Stomach smooth muscle (tissue), 2 donors: ENCODE data around the gene FAM47E.

ENCODE experiments used
- H3K27ac ChIP-seq: one replicate; pipeline ENCODE4 v1.7.0; 2013; ENCODE audit warnings: mild to moderate bottlenecking, low read length, inconsistent platforms
- H3K27me3 ChIP-seq, 2 donors: one replicate each; pipeline ENCODE4 v1.7.0; 2013; ENCODE audit warnings: low read length in 2 of 2; ENCODE audit not compliant: insufficient read depth in 2 of 2, control insufficient read depth in 1 of 2
- H3K36me3 ChIP-seq, 2 donors: one replicate each; pipeline ENCODE4 v1.7.0; 2013; ENCODE audit warnings: low read length in 2 of 2; ENCODE audit not compliant: control insufficient read depth in 2 of 2, insufficient read depth in 2 of 2
- H3K4me1 ChIP-seq: one replicate; pipeline ENCODE4 v1.7.0; 2013; ENCODE audit warnings: low read length; ENCODE audit not compliant: control insufficient read depth, insufficient read depth
- H3K4me3 ChIP-seq, 2 donors: one replicate each; pipeline ENCODE4 v1.7.0; 2013; ENCODE audit warnings: low read length in 2 of 2
- H3K9ac ChIP-seq, 2 donors: one replicate each; pipeline ENCODE4 v1.7.0; 2013; ENCODE audit warnings: low read length in 2 of 2, mild to moderate bottlenecking in 1 of 2
- H3K9me3 ChIP-seq, 2 donors: one replicate each; pipeline ENCODE4 v1.7.0; 2013; ENCODE audit warnings: low read length in 2 of 2; ENCODE audit not compliant: control insufficient read depth in 2 of 2
- donor health status: healthy.
- donor health status: Pancreatic carcinoma.

The FAM47E gene

GRCh38 chr4:76251441-76252270, at the start of gene FAM47E:
Gene FAM47E, plus strand, starts transcription at chr4:76251721. Its CDS starts 26 bp downstream, at chr4:76251747.
- Histone ChIP-seq H3K4me1 (peaks cover 13% of the 10 kb centered on the region), H3K4me3 (peak within 1 kb of the TSS; percentile 59 to 85), H3K27me3 (no peaks in the 10 kb centered on the region), H3K9ac (peak within 1 kb of the TSS; percentile 61 to 63), H3K36me3 (no peaks in the 10 kb centered on the region), H3K27ac (no peak within 1 kb of the TSS), H3K9me3 (no peaks in the 10 kb centered on the region)

GRCh38 chr4:76203541-76203940, 48.0 kb upstream of the FAM47E start:
- Histone ChIP-seq H3K36me3 (no peaks in the 10 kb centered on the region), H3K4me1 (peaks cover 49% of the 10 kb centered on the region), H3K9me3 (no peaks in the 10 kb centered on the region), H3K4me3 (no peak overlapping the region), H3K27ac (no peak overlapping the region), H3K9ac (no peak overlapping the region), H3K27me3 (no peaks in the 10 kb centered on the region)

- H3K9ac ChIP-seq = no peak overlapping the region
- peaks cover 53% of the 10 kb centered on the region for H3K4me1 ChIP-seq
- H3K4me3 ChIP-seq = no peak overlapping the region
- H3K27me3 ChIP-seq = no peaks in the 10 kb centered on the region
- H3K9me3 ChIP-seq = no peaks in the 10 kb centered on the region
- H3K27ac ChIP-seq = no peak overlapping the region
- peaks cover 0 to 2% of the 10 kb centered on the region in 2 donors for H3K36me3 ChIP-seq
These were observed 46.6 kb upstream of the FAM47E start for GRCh38 chr4:76204936-76205335.

GRCh38 chr4:76205476-76205875, 46.0 kb upstream of the FAM47E start:
- no peak overlapping the region for H3K27ac ChIP-seq
- no peaks in the 10 kb centered on the region for H3K9me3 ChIP-seq
- no peaks in the 10 kb centered on the region for H3K27me3 ChIP-seq
- no peak overlapping the region for H3K4me3 ChIP-seq
- no peak overlapping the region for H3K9ac ChIP-seq
- H3K4me1 ChIP-seq = peaks cover 55% of the 10 kb centered on the region
- peaks cover 0 to 2% of the 10 kb centered on the region in 2 donors for H3K36me3 ChIP-seq

- Histone ChIP-seq H3K36me3 (peaks cover 0 to 2% of the 10 kb centered on the region in 2 donors), H3K27me3 (no peaks in the 10 kb centered on the region), H3K9ac (no peak overlapping the region), H3K4me1 (peaks cover 52% of the 10 kb centered on the region), H3K27ac (no peak overlapping the region), H3K4me3 (no peak overlapping the region), H3K9me3 (no peaks in the 10 kb centered on the region)
These were observed 45.1 kb upstream of the FAM47E start for GRCh38 chr4:76206222-76206942.

GRCh38 chr4:76207549-76207948, 44.0 kb upstream of the FAM47E start:
- no peaks in the 10 kb centered on the region for H3K9me3 ChIP-seq
- H3K27me3 ChIP-seq = no peaks in the 10 kb centered on the region
- no peak overlapping the region for H3K9ac ChIP-seq
- H3K27ac ChIP-seq = no peak overlapping the region
- H3K4me1 ChIP-seq = peaks cover 60% of the 10 kb centered on the region
- H3K36me3 ChIP-seq = peaks cover 0 to 2% of the 10 kb centered on the region in 2 donors
- peak overlapping the region; percentile 52 to 54 for H3K4me3 ChIP-seq

GRCh38 chr4:76208005-76208765, 43.3 kb upstream of the FAM47E start:
- Histone ChIP-seq H3K27me3 (no peaks in the 10 kb centered on the region), H3K4me3 (peak overlapping the region; percentile 52 to 54), H3K36me3 (peaks cover 0 to 2% of the 10 kb centered on the region in 2 donors), H3K9me3 (no peaks in the 10 kb centered on the region), H3K27ac (peak overlapping the region; percentile 66), H3K4me1 (peaks cover 57% of the 10 kb centered on the region), H3K9ac (peak overlapping the region; percentile 56 to 69)

- Histone ChIP-seq H3K9ac (peak overlapping the region in 1 of 2 donors; percentile 7), H3K27ac (peak overlapping the region; percentile 46), H3K27me3 (no peaks in the 10 kb centered on the region), H3K4me3 (peak overlapping the region in 1 of 2 donors; percentile 29), H3K4me1 (peaks cover 58% of the 10 kb centered on the region), H3K36me3 (peaks cover 0 to 2% of the 10 kb centered on the region in 2 donors), H3K9me3 (no peaks in the 10 kb centered on the region)
These were observed 41.6 kb upstream of the FAM47E start for GRCh38 chr4:76209881-76210280.

- peak overlapping the region; percentile 24 to 29 for H3K4me3 ChIP-seq
- H3K27me3 ChIP-seq = no peaks in the 10 kb centered on the region
- peak overlapping the region in 1 of 2 donors; percentile 92 for H3K9ac ChIP-seq
- no peaks in the 10 kb centered on the region for H3K9me3 ChIP-seq
- H3K27ac ChIP-seq = no peak overlapping the region
- peaks cover 59% of the 10 kb centered on the region for H3K4me1 ChIP-seq
- peaks cover 0 to 2% of the 10 kb centered on the region in 2 donors for H3K36me3 ChIP-seq
These were observed 41.1 kb upstream of the FAM47E start for GRCh38 chr4:76210452-76210851.
